HepG2 (cell line): ENCODE data around the gene HOXC4. TPM values are rescaled to one million over a fixed set of nuclear protein-coding genes. Genes with fewer than 3 reads are reported as not detected.

Experiments
- ATAC-seq: fragments of 200-7000 bp; cut with Tn5 transposase; 3 replicates; pipeline ENCODE4 v1.9.1; 2020; ENCODE audit warnings: mild to moderate bottlenecking, moderate library complexity
- BruUV-seq: library from RNA; stranded (reverse); fragments of 400-500 nt; replicated peaks from 2 replicates; lab custom pipeline; 2021; lab: Mats Ljungman, UMichigan
- CTCF ChIA-PET: fragments of 300-600 bp; formaldehyde crosslinking; extraction: SDS; loops from one replicate; lab custom pipeline; 2021; ENCODE audit warnings: low total read pairs, inconsistent platforms, low intra/inter-chr PET ratio; lab: Yijun Ruan, JAX
- POLR2A ChIA-PET: fragments of 350-600 bp; sonication (Branson Sonifier 250); formaldehyde crosslinking; loops from one replicate; lab custom pipeline; 2020; ENCODE audit warnings: antibody characterized with exemption, inconsistent platforms; lab: Yijun Ruan, JAX
- DNase-seq: peaks from one replicate; pipeline ENCODE4 v3.0.0-alpha.2; 2015; ENCODE audit warnings: low spot score
- FAIRE-seq: peaks from 3 replicates; lab custom pipeline; 2011; peaks lifted over from hg19 to GRCh38; lab: Jason Lieb, UNC
- H2AFZ ChIP-seq: one replicate; pipeline ENCODE4 v1.6.1; 2011; ENCODE audit warnings: low read length, inconsistent platforms
- H3K27ac ChIP-seq: fragments of 300-600 bp; 3 replicates; pipeline ENCODE4 v1.8.0; 2011; ENCODE audit warnings: mixed run types, mild to moderate bottlenecking, mixed read lengths, low read length, inconsistent platforms; ENCODE audit not compliant: insufficient read depth; ENCODE audit errors: extremely low read length
- H3K27me3 ChIP-seq, 2 experiments: fragments of 200-600 bp in 1 of 2; 2 replicates in 1 of 2; 3 replicates in 1 of 2; pipeline versions ENCODE4 v1.6.0 to v1.8.0; 2011; ENCODE audit warnings: low read length in 2 of 2, mild to moderate bottlenecking in 2 of 2, moderate library complexity in 2 of 2, inconsistent platforms in 1 of 2; ENCODE audit not compliant: insufficient read depth in 2 of 2, control insufficient read depth in 1 of 2
- H3K36me3 ChIP-seq, 2 experiments: fragments of 200-600 bp in 1 of 2; replicated peaks in 1 of 2; 2 replicates in 1 of 2; 3 replicates in 1 of 2; pipeline versions ENCODE4 v1.5.1 to v1.8.0; 2011; ENCODE audit warnings: low read length in 2 of 2, inconsistent platforms in 1 of 2; ENCODE audit not compliant: insufficient read depth in 2 of 2, control insufficient read depth in 1 of 2
- H3K4me1 ChIP-seq: 2 replicates; pipeline ENCODE4 v1.5.1; 2012; ENCODE audit warnings: low read length, inconsistent platforms; ENCODE audit not compliant: insufficient read depth
- H3K4me2 ChIP-seq: 2 replicates; pipeline ENCODE4 v1.6.0; 2011; ENCODE audit warnings: low read depth, low read length, inconsistent platforms
- H3K4me3 ChIP-seq, 3 experiments: fragments of 200-600 bp in 1 of 3; sonication (generic), shearing (Covaris generic) in 1 of 3; replicated peaks in 1 of 3; 2 replicates each; pipeline ENCODE4 v1.5.1; 2011 to 2016; ENCODE audit warnings: low read length in 3 of 3, inconsistent platforms in 2 of 3, low read depth in 2 of 3, mild to moderate bottlenecking in 2 of 3, control low read depth in 1 of 3, mixed read lengths in 1 of 3; ENCODE audit not compliant: insufficient read depth in 1 of 3
- H3K79me2 ChIP-seq: one replicate; pipeline ENCODE4 v1.6.1; 2011; ENCODE audit warnings: low read length, inconsistent platforms; ENCODE audit not compliant: insufficient read depth
- H3K9ac ChIP-seq: 2 replicates; pipeline ENCODE4 v1.6.0; 2011; ENCODE audit warnings: mild to moderate bottlenecking, low read depth, low read length, inconsistent platforms; ENCODE audit not compliant: insufficient read depth
- H3K9me3 ChIP-seq: 2 replicates; pipeline ENCODE4 v1.5.1; 2012; ENCODE audit warnings: mild to moderate bottlenecking, low read length
- H4K20me1 ChIP-seq: 2 replicates; pipeline ENCODE4 v1.6.0; 2011; ENCODE audit warnings: inconsistent platforms, mild to moderate bottlenecking, low read length, moderate library complexity; ENCODE audit not compliant: insufficient read depth
- BHLHE40 ChIP-seq: IDR thresholded peaks from 2 replicates; pipeline ENCODE4 v1.6.1; 2011; ENCODE audit warnings: low read length, improper control_type of control experiment
- FOXA3 ChIP-seq: IDR thresholded peaks from 2 replicates; pipeline ENCODE4 v1.6.1; 2016; ENCODE audit warnings: missing genetic modification reagents, missing compliant biosample characterization
- JDP2 ChIP-seq: sonication (generic); formaldehyde crosslinking; IDR thresholded peaks from 2 replicates; pipeline ENCODE4 v1.8.1; 2022; ENCODE audit warnings: missing genetic modification reagents, borderline replicate concordance
- NFE2L2 ChIP-seq: fragments of 150-350 bp; IDR thresholded peaks from 2 replicates; pipeline ENCODE4 v1.6.1; 2014; ENCODE audit warnings: low read length
- SAP130 ChIP-seq: IDR thresholded peaks from 2 replicates; pipeline ENCODE4 v1.6.1; 2016; ENCODE audit warnings: low read depth
- SETDB1 ChIP-seq: sonication (generic); formaldehyde crosslinking; IDR thresholded peaks from 2 replicates; pipeline ENCODE4 v1.5.1; 2020; ENCODE audit warnings: missing genetic modification reagents, mild to moderate bottlenecking, borderline replicate concordance
- SNRNP70 ChIP-seq: fragments of 200-400 bp; formaldehyde crosslinking; IDR thresholded peaks from 2 replicates; pipeline ENCODE4 v1.6.1; 2017; ENCODE audit warnings: mild to moderate bottlenecking, low read depth, low read length, moderate library complexity
- SPEN ChIP-seq: sonication (generic); formaldehyde crosslinking; IDR thresholded peaks from 2 replicates; pipeline ENCODE4 v1.5.1; 2020; ENCODE audit warnings: low read depth, mild to moderate bottlenecking, missing genetic modification reagents
- TCF7L2 ChIP-seq: IDR thresholded peaks from 2 replicates; pipeline ENCODE4 v1.6.1; 2011; ENCODE audit warnings: mild to moderate bottlenecking, low read depth, low read length, moderate library complexity
- YY1 ChIP-seq: IDR thresholded peaks from 2 replicates; pipeline ENCODE4 v1.6.1; 2011; ENCODE audit warnings: low read length, low read depth, moderate library complexity, mild to moderate bottlenecking; ENCODE audit not compliant: insufficient read depth, insufficient replicate concordance
- ZBTB1 ChIP-seq: sonication (generic); formaldehyde crosslinking; IDR thresholded peaks from 2 replicates; pipeline ENCODE4 v1.4.0; 2020; ENCODE audit warnings: missing genetic modification reagents, borderline replicate concordance
- ZMYM3 ChIP-seq: sonication (generic); formaldehyde crosslinking; IDR thresholded peaks from 2 replicates; pipeline ENCODE4 v1.5.1; 2020; ENCODE audit warnings: mild to moderate bottlenecking, missing genetic modification reagents
- ZNF256 ChIP-seq: sonication (generic); formaldehyde crosslinking; conservative IDR thresholded peaks from 2 replicates; pipeline ENCODE4 v1.4.0; 2020; ENCODE audit warnings: missing genetic modification reagents
- ZNF30 ChIP-seq: sonication (generic); formaldehyde crosslinking; IDR thresholded peaks from 2 replicates; pipeline ENCODE4 v1.5.0; 2020; ENCODE audit warnings: mild to moderate bottlenecking, missing genetic modification reagents
- ZNF510 ChIP-seq: sonication (generic); formaldehyde crosslinking; IDR thresholded peaks from 2 replicates; pipeline ENCODE4 v1.4.0; 2020; ENCODE audit warnings: low read depth, mild to moderate bottlenecking, missing genetic modification reagents
- WGBS: methylation state at CpG from one replicate; pipeline ENCODE4 v1.1.6; 2017; ENCODE audit warnings: low lambda C conversion rate; 5-methylcytosine and 5-hydroxymethylcytosine counted together
- in situ Hi-C: cut with HindIII; loops from 2 replicates; pipeline ENCODE4 v1.10.0; 2017; ENCODE audit warnings: low pct_unique_long_range_greater_than_20kb; ENCODE audit not compliant: extremely low pct_ligation_motif_present
- intact Hi-C: fragments of 100-400 bp; cut with micrococcal nuclease; formaldehyde crosslinking; loops from one replicate; pipeline ENCODE4 v1.10.0; 2022; ENCODE audit not compliant: unreplicated experiment
- polyA plus RNA-seq, 8 experiments: library from polyadenylated mRNA; depleted of rRNA in 3 of 8; stranded (reverse) in 7 of 8; unstranded in 1 of 8; fragments of >200 nt; fragmentation: Illumina TruSeq in 4 of 8; extraction: Trizol in 4 of 8; gene quantifications; 2 replicates each; pipeline versions ENCODE4 v1.2.1 to v1.2.3, GENCODE V29; 2011 to 2016; ENCODE audit warnings: low read depth in 4 of 8, missing spikeins in 1 of 8, mixed read lengths in 1 of 8; ENCODE audit not compliant: insufficient read depth in 1 of 8
- total RNA-seq, 5 experiments: library from RNA; depleted of rRNA; stranded (reverse); fragments of >200 nt; fragmentation: Illumina TruSeq; extraction: Trizol; gene quantifications; 2 replicates each; pipeline ENCODE4 v1.2.3, GENCODE V29; 2016; ENCODE audit warnings: low read depth in 1 of 5
- TF ChIP-seq, protein P1 (sequence below): sonication (generic); formaldehyde crosslinking; IDR thresholded peaks from 2 replicates; pipeline ENCODE4 v1.5.1; 2020; ENCODE audit warnings: missing genetic modification reagents, mild to moderate bottlenecking, borderline replicate concordance
- TF ChIP-seq, protein P2 (sequence below), 2 experiments: sonication (generic) in 1 of 2; formaldehyde crosslinking in 1 of 2; IDR thresholded peaks; 2 replicates each; pipeline versions ENCODE4 v1.4.0 to v1.6.1; 2018 to 2020; ENCODE audit warnings: missing genetic modification reagents in 2 of 2, borderline replicate concordance in 1 of 2, low read depth in 1 of 2, mild to moderate bottlenecking in 1 of 2, missing biosample characterization in 1 of 2

Gene HOXC4
- total and polyA plus RNA-seq, 2 of the 13 experiments (the other 11 are each of a cell fraction or from before 2014, with no cell fraction given), result not detected

GRCh38 chr12:54027442-54027786 is 26.2 kb upstream of the HOXC4 start (continued):
- TF ChIP-seq FOXA3 (CRISPR knock-in tag) (no peak), YY1 (no peak)
- TF ChIP-seq, protein P1, sequence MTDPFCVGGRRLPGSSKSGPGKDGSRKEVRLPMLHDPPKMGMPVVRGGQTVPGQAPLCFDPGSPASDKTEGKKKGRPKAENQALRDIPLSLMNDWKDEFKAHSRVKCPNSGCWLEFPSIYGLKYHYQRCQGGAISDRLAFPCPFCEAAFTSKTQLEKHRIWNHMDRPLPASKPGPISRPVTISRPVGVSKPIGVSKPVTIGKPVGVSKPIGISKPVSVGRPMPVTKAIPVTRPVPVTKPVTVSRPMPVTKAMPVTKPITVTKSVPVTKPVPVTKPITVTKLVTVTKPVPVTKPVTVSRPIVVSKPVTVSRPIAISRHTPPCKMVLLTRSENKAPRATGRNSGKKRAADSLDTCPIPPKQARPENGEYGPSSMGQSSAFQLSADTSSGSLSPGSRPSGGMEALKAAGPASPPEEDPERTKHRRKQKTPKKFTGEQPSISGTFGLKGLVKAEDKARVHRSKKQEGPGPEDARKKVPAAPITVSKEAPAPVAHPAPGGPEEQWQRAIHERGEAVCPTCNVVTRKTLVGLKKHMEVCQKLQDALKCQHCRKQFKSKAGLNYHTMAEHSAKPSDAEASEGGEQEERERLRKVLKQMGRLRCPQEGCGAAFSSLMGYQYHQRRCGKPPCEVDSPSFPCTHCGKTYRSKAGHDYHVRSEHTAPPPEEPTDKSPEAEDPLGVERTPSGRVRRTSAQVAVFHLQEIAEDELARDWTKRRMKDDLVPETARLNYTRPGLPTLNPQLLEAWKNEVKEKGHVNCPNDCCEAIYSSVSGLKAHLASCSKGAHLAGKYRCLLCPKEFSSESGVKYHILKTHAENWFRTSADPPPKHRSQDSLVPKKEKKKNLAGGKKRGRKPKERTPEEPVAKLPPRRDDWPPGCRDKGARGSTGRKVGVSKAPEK (CRISPR knock-in tag), result no peak
- TF ChIP-seq, protein P2, sequence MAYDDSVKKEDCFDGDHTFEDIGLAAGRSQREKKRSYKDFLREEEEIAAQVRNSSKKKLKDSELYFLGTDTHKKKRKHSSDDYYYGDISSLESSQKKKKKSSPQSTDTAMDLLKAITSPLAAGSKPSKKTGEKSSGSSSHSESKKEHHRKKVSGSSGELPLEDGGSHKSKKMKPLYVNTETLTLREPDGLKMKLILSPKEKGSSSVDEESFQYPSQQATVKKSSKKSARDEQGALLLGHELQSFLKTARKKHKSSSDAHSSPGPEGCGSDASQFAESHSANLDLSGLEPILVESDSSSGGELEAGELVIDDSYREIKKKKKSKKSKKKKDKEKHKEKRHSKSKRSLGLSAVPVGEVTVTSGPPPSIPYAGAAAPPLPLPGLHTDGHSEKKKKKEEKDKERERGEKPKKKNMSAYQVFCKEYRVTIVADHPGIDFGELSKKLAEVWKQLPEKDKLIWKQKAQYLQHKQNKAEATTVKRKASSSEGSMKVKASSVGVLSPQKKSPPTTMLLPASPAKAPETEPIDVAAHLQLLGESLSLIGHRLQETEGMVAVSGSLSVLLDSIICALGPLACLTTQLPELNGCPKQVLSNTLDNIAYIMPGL (CRISPR knock-in tag; IDR thresholded peaks at IDR 0.05; ENCODE audit: borderline replicate concordance in 1 of 2, low read depth in 1 of 2), result no peak

DNA sequence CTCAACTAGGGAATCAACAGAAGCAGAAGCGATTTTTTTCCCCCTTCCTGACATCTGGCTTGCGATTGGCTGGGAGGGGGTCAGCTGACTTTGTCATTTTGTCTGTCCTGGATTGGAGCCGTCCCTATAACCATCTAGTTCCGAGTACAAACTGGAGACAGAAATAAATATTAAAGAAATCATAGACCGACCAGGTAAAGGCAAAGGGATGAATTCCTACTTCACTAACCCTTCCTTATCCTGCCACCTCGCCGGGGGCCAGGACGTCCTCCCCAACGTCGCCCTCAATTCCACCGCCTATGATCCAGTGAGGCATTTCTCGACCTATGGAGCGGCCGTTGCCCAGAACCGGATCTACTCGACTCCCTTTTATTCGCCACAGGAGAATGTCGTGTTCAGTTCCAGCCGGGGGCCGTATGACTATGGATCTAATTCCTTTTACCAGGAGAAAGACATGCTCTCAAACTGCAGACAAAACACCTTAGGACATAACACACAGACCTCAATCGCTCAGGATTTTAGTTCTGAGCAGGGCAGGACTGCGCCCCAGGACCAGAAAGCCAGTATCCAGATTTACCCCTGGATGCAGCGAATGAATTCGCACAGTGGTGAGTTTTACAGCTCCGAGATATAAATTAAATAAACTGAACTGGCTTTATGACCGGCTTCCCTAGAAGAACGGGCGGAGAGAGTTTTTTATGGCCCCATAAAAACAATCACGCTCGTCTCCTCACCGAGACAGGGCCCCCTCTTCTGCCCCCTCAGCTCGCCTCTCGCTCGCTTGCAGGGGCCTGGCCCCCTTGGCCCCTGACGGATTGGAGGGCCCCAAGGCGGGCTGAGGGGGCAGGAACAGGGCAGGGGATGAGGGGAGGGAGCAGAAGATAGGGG is 25.1 kb upstream of the HOXC4 start, which contains the start of gene HOXC6:
HOXC6 (plus strand) TSS at position 127 of the 888 bp plus-strand sequence; CDS start at position 209, 82 bp downstream.
- intact Hi-C loops, result no loop called here
- Histone ChIP-seq H3K4me3 (no peak within 1 kb of the TSS; a peak in 1 of 6 replicates), H3K9ac (no peak within 1 kb of the TSS)
- POLR2A ChIA-PET, result no interaction called here
- 11% methylated on average over 35 of the region's 36 CpGs for WGBS
- no peak for TF ChIP-seq SNRNP70
- no peak for TF ChIP-seq ZNF256 (CRISPR knock-in tag)
- no peak for TF ChIP-seq SAP130 (CRISPR knock-in tag)
- TF ChIP-seq SPEN, result no peak
- TF ChIP-seq TCF7L2, result no peak
- no peak for TF ChIP-seq NFE2L2
- no peak for TF ChIP-seq ZNF30 (CRISPR knock-in tag)
- TF ChIP-seq BHLHE40, result no peak
- no peak for TF ChIP-seq SETDB1 (CRISPR knock-in tag)
- TF ChIP-seq JDP2 (CRISPR knock-in tag), result no peak
- no peak for TF ChIP-seq ZBTB1 (CRISPR knock-in tag)
- no peak for TF ChIP-seq ZMYM3 (CRISPR knock-in tag)
- TF ChIP-seq ZNF510 (CRISPR knock-in tag), result no peak
- TF ChIP-seq, all 625 proteins: peak for 0
- Histone ChIP-seq H3K36me3 (no peaks in the 10 kb centered on the region), H4K20me1 (no peaks in the 10 kb centered on the region), H3K4me2 (peak within 1 kb of the TSS; percentile 45), H2AFZ (no peak within 1 kb of the TSS), H3K9me3 (no peaks in the 10 kb centered on the region), H3K79me2 (no peaks in the 10 kb centered on the region), H3K27ac (no peak within 1 kb of the TSS), H3K27me3 (peaks cover 4 to 88% of the 10 kb centered on the region in 2 experiments; a peak in 4 of 5 replicates), H3K4me1 (peaks cover 7% of the 10 kb centered on the region; the same call in 1 of the 2 replicates)
- FAIRE-seq, result no peak
- in situ Hi-C loops, result no loop called here
- CTCF ChIA-PET, result no interaction called here
- no TSS peak for BruUV-seq
- no peak for DNase-seq
- no peak for ATAC-seq
